22Rv1 (cell line): ENCODE measurements around the gene BANP.
"Not testable (repeated sequence)": the region's sequence is repeated elsewhere in the genome, so short reads cannot be mapped to it uniquely, and the experiment has no call there.

Experiments
- CTCF ChIP-seq: fragments of 450-650 bp; IDR thresholded peaks from 2 replicates; pipeline ENCODE4 v1.5.1; 2017; ENCODE audit warnings: mild to moderate bottlenecking
- ZFX ChIP-seq: fragments of 450-650 bp; IDR thresholded peaks from 2 replicates; pipeline ENCODE4 v1.6.1; 2017; ENCODE audit warnings: antibody characterized with exemption, borderline replicate concordance

GRCh38 chr16:87988596-87988995 is 37.4 kb downstream of the BANP start:
- not testable (repeated sequence) for TF ChIP-seq ZFX, CTCF
